Activated CD8-positive, alpha-beta memory T cell treated with anti-CD3 and anti-CD28 coated beads for 48 hours (primary cell): Measurements from ENCODE around the gene HECTD4.
"Not testable (repeated sequence)": the region's sequence is repeated elsewhere in the genome, so short reads cannot be mapped to it uniquely, and the experiment has no call there.

ENCODE experiments used
- DNase-seq, 3 experiments: peaks; one replicate each; pipeline ENCODE4 v3.0.0-alpha.2; 2020; ENCODE audit warnings: low read depth in 2 of 3, low spot score in 2 of 3

The HECTD4 gene

GRCh38 chr12:112275836-112276235 is 106.4 kb downstream of the HECTD4 start:
- no peak for DNase-seq

DNA sequence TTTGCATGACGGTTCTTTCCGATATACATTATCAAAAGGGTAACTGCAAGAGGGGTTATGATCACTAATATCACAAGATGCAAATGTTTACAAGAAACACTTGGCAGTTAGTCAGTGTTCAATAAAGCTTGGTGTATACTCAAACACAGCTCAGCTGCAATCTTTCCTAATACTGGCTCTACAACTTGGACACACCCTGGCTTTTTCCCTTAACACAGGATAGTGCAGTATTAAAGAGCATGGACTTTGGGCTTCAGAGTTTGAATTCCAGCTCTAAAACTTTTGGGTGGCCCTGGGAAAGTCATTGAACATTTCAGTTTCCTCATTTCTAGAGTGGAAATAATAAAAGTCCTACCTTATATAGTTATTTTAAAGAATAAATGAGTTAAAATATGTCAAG is 107.0 kb downstream of the HECTD4 start:
- DNase-seq = no peak

- no peak for DNase-seq
Measured at GRCh38 chr12:112270673-112271072, 111.6 kb downstream of the HECTD4 start.

DNA sequence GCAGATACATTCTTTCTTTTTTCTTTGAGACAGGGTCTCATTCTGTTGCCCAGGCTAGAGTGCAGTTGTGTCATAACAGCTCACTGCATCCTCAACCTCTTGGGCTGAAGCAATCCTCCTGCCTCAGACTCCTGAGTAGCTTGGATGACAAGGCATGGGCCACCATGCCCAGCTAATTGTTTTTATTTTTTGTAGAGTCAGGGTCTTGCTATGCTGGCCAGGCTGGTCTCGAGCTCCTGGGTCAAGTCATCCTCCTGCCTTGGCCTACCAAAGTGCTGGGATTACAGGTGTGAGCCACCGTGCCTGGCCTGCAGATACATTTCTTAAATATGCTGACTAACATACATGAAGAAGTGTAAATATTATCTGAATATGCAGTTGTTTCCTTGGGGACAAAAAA is 115.8 kb downstream of the HECTD4 start:
- DNase-seq = no peak

DNA sequence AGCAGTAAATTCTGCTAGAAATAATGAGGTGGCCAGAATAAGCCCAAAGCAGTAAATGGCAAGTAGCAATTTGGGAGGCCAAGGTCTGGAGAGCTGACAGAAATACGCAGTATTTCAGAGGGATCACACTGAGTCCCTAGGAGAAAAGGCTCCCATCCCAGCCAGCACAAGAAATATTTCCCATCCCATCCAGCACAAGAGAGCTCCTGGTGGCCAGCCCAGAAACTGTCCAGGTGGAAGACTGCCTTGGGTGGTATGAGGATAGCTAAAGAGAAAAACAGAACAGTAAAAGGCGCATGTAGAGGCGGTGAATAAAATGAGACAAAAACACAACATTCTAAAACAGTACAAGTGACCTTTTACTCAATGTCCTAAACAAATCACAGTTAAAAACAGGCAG is 120.7 kb downstream of the HECTD4 start:
- DNase-seq = no peak

DNA sequence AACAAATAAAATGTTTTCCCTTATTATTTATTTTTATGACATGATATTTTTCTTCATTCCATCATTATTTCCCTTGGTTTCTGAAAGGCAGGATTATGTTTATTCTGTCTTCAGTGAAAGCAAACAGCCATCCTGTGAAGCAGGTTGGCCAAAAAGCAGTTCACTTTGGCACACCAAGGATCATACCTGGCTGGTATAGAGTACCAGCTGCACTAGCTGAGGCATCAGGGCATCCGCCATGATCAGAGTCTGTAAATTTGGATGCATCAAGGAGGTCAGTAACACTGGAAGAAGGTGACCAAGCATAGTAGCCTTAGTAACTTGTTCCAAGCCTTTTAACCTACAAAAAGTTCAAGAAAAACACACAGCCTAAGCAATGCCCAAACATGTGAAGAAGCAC is 123.3 kb downstream of the HECTD4 start:
- DNase-seq = no peak

- DNase-seq = no peak
Measured at GRCh38 chr12:112256780-112257179, 125.5 kb downstream of the HECTD4 start.

DNA sequence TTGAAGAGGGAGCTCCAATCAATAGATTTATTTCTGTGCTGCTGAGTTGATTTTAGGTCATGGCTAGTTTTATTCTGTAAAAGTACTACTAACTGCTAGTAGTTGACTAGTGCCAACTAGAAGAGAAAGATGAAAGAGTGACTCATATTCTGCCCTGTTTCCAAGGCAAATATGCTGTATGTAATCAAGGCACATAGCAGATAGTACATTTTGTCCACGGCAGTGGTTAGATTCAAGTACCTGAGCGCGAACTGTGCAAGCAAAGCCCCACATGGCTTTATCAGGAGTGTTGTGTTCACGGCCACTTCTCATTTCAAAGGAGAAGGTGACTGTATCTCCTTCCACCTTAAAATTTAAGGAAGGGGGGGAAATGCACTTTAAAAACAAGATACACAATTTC is 130.0 kb downstream of the HECTD4 start:
- DNase-seq = no peak

DNA sequence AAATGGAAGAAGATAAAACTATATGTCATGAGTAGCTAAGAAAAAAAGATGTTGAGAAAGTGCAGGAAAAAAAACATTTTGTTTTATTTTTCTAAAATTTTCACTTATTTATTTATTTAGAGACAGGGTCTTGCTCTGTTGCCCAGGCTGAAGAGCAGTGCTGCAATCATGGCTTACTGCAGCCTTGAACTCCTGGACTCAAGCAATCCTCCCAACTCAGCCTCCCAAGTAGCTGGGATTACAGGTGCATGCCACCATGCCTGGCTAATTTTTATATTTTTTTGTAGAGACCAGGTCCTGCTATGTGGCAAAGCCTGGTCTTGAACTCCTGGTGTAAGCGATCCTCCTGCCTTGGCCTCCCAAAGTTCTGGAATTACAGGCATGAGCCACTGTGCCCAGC is 137.3 kb downstream of the HECTD4 start:
- DNase-seq = not testable (repeated sequence)

GRCh38 chr12:112243255-112244110 is 138.7 kb downstream of the HECTD4 start:
- DNase-seq = no peak

DNA sequence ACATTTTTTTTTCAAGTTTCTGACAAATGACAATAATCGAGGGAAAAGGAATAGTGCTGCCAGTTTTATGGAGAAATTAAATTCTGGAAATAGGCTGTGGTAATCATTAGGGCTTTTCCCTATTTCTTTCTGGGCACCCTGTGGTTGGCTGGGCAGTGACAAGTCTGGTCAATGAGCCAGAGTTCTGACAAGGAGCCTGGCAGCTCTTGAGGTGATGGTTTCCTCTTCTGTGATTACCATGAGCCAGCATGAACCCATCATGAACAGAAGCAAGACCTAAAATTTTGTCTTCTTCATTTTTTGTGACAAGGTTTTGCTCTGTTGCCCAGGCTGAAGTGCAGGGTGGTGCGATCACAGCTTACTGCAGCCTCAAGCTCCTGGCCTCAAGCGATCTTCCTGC is 141.1 kb downstream of the HECTD4 start:
- no peak for DNase-seq

DNA sequence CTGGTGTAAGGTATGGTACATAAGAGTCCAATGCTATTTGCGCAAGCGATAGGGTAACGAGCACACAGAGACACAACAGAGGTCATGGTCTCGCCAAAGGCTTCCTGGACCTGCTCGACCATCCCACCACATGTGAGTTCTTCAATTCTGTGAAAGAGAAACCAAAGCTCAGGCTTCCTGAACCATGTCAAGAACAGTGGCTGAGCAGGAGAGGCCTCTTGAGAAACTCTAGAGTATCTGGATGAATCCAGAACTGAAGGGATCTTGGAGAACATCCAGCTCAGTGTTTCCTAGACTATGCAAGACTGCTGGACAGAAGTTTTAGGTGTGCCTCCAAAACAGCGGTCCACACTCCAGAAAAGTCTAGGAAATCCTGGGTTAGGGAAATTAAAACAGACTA is 142.3 kb downstream of the HECTD4 start:
- no peak for DNase-seq

DNA sequence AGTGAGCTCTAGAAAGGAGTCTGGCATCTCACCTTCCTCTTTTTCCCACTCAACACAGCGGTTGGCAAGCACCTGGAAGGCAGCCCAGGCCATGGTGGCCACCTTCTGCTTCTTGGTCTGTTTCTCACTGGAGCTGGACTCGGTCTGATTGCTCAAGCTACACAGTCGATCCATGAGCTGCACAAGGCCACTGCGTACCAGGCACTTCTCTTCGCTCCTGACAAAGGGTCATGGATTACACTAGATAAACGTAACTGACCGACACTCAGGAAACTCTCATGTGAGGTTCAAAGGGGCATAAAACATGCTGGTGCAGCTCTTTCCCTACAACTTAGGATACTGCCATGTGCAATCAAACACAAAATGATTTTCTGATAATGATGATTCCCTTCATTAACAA is 143.2 kb downstream of the HECTD4 start:
- no peak for DNase-seq

GRCh38 chr12:112238441-112238840 is 143.8 kb downstream of the HECTD4 start:
- no peak for DNase-seq

DNA sequence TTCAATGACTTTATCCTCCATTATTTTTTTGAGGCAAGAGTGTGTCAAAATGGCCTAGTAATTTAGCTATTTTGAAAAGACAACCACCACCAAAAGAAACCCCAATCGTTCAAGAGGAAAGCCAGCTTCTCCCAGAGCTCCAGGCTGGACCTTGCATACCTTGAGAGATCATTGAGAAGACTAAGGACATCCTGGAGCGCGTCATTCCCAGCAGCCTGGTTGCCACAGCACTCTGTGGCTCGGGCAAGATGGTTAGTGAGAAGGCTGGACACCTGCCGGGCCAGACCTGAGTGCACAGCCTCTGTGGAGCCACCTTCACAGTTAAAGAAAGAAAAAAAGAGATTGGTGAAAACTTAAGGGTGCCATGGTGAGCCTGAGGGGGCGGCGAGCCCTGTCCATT is 145.4 kb downstream of the HECTD4 start:
- no peak for DNase-seq

DNA sequence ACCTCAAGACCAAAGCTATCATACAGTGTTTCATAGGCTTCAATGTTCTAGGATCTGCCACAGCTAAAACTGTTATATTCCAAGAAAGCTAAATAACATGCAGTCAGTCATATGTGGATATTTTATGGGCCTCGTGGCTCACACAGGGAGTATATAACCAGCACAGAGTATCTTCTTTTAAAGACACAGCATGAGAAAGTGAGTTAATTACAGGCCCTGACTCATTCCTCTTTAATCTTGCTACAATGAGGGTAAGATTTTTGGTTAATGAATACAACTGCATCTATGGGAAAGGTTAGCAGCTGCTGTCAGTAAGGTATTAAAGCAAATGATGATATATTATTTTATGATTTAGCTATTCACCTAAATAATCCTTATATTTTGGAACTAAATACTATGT is 145.8 kb downstream of the HECTD4 start:
- no peak for DNase-seq

- DNase-seq = no peak
Measured at GRCh38 chr12:112234303-112234702, 147.9 kb downstream of the HECTD4 start.

- DNase-seq = no peak
Measured at GRCh38 chr12:112233242-112233641, 149.0 kb downstream of the HECTD4 start.

- DNase-seq = no peak
Measured at GRCh38 chr12:112230136-112230535, 152.1 kb downstream of the HECTD4 start.

- no peak for DNase-seq
Measured at GRCh38 chr12:112226768-112227167, 155.5 kb downstream of the HECTD4 start.

DNA sequence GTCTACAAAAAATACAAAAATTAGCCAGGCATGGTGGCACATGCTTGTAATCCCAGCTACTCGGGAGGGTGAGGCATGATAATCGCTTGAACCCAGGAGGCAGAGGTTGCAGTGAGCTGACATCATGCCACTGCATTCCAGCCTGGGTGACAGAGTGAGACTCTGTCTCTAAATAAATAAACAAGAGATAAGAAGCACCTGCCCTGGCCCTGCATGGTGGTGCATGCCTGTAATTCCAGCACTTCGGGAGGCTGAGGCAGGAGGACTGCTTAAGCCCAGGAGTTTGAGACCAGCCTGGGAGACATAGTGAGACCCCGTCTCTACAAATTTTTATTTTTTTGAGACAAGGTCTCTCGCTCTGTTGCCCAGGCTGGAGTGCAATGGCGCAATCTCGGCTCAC is 161.6 kb downstream of the HECTD4 start:
- not testable (repeated sequence) for DNase-seq

DNA sequence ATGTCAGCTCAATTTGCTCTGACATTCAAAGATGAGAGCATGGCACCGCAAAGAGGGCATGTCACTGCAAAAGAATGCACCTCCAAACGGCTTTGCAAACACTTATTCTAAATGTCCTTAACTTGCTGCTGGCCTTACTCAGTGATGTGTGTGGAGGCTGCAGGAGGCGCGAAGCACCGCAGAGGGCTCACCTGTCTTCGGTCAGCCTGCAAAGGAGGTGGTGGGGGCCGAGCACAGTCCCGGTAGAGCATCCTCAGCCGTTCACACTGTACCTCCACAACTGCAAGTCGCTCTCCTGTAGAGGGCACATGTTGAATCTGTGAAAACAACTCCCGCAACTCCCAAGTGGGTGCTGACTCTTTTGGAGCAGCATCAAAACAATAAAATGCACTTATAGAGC is 163.0 kb downstream of the HECTD4 start:
- no peak for DNase-seq

DNA sequence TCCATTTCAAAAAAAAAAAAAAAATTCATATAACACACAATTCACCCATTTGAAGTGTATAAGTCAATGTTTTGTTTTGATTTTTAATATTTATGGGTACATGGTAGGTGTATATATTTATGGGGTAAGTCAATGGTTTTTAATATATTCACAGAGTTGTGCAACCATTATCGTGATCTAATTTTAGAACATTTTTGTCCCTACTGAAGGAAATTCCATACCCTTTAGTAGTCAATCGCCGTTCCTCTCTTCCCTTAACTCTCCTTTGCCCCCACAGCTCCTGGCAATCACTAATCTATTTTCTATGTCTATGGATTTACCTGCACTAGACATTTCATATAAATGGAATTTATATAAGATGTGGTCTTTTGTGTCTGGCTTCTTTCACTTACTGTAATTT is 164.1 kb downstream of the HECTD4 start:
- DNase-seq = no peak
